Activated CD8-positive, alpha-beta memory T cell treated with anti-CD3 and anti-CD28 coated beads, Interleukin-2, amount 50 U/mL, for 1 hour (primary cell): ENCODE data around the gene SETD3.
A peak's percentile ranks its signal among the peaks of the same experiment; 100 is the strongest.

Source experiments
- DNase-seq: peaks from one replicate; pipeline ENCODE4 v3.0.0-alpha.2; 2020; ENCODE audit errors: extremely low read depth

SETD3 gene

DNA sequence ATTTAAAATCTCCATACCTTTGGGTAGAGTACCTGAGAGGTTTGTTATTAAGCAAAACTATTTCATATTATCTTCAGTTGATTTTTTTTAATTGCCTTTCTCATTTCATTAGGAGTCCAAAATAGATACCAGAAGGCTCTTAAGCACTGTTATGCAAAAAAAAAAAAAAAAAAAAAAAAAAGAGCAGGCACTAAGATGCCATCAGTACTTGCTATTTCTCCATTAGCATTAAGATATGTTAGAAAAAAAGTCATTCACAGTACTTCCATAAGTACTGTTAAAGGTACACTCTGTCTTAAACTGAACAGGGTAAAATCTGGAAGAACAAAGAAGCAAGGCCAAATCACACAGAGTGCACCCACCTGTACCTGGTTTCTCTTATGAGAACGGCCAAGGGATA is 57.2 kb downstream of the SETD3 start:
- DNase-seq, result no peak

DNA sequence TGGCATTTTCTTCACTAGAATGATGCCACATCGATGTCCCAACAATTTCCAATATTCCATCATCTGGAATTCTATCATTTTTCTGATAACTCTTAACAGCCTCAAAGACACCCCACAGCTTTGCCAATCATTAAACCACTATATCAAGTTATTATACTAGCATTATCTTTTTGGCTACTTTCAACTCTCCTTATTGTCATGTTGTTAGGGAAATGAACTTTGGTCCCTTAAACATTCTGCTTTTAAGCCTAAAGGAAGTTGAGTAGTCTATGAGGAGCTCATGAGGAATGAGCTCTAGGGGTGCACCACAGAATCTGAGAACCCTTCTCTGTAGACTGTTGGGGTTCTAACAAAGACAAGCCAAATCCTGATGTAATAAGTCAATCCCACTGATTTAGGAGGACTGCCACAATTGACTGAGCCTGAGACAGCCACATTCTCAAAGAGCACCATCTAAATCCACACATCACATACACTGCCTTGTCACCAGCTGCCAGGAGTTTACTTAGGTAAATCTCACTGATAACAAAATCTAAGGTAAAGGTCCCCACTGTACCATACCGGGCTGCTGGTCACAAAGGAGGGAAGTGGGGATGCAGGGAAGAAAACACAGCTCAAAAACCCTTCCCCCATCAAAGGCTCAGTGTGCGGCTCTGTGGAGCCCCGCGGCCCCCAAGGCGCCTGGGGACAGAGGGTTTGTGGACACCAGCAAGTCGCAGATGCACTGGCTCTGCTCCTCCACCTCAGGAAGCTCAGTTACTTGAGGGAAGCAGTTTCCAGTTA is 58.2 kb downstream of the SETD3 start:
- DNase-seq, result no peak

DNA sequence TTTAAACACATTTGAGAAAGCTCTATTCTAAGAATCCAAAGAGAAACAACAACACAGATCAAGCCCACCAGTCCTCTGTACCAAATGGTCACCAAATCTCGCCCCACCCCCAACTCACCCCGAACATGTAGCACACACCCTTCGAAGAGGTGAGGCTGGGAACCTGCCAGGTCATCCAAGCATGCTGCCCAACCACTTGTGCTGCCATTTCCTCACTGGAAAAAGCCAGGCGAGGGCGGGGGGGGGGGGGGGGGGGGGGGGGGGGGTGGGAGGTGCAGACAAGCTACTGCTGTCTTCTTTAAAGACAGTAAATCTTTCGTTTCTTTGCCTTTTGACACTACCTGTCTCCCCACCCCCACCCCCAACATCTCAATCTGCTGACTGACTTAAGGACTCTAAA is 59.9 kb downstream of the SETD3 start:
- no peak for DNase-seq

DNA sequence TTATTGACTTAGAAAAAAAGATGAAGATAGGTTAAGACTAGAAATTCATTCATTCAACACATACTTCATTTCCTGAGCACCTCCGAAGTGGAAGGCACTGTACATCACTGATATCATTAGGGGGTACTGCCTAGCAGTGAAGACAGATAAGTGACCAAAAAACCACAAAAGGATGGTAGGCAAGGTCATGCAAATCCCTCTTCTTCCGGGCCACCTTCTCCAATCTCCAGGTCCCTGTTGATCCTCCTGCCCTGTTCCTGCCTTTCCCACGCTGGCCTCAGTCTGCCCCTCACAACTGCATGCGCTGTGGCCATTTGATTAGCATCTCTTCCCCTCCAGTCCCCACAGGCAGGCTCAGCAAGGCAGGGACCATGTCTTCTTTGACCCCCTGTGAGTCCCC is 60.8 kb downstream of the SETD3 start:
- DNase-seq, result no peak

DNA sequence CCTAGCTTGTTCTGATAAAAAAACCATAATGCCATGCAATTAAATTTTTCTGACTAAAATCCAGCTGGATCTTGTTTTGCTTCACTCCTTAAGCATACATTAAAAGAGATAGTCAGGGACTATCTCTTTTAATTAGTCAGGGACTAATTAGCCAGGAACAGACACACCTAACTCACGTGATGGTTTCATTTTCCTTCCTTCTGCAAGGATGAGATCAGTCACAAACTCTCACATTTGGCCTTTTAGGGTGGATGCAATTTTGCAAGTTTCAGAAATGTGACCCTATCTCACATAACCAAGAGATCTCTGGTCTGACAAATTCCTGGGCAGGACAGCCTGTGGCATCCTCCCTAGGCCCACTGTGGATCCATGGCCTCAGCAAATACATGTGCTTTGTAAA is 62.4 kb downstream of the SETD3 start:
- DNase-seq, result no peak

DNA sequence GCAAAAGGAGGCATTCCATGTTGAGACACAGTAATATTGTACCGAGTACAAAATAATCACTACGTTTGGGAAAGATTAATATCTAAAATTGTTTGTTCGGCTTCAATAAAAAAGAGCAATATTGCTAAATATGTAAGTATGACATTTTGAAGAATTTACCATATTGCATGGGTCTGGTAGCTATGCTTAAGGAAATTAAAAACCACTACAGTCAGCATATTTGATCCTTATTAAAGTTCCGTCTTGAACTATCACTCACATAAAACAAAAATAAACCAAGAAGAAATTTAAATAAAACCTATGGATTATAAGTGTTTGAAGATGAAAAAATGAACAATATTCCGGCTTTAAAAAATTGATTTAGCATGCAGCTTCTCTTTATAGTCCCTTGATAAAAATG is 63.8 kb downstream of the SETD3 start:
- DNase-seq, result no peak

DNA sequence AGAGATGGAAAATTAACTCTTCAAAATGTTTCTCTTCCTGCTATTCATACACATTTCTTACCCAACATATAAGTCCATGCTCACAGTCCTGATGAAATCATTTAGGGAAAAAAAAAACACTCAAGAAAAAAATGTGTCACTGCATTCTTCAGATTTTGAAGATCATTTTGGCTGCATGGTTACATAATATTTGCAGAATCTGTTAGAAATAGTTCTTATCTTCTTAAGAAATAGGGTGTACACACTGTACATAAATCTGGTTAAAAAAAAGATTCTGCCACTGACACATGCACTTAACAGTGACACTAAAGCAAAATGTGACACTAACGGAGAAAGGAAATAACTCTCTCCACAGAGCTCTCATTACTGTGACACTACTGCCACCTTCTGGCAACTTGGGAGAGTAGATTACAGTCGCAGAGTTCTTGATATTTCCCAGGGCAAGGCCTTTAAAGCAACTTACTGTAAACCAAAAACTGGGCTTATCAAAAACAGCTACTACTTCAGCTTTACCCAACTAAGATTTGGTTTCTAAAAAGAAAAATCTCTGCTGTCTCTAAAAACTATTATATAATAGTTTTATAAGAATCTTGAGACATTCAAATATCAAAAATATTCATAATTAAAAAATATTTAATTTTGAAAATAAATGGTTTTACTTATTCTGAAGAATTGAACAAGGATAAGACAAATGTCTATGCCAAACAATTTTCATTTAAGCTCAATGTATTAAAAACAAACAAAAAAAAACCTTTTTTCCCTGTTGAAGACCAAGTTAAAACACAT is 65.0 kb downstream of the SETD3 start:
- DNase-seq, result peak; percentile 29

DNA sequence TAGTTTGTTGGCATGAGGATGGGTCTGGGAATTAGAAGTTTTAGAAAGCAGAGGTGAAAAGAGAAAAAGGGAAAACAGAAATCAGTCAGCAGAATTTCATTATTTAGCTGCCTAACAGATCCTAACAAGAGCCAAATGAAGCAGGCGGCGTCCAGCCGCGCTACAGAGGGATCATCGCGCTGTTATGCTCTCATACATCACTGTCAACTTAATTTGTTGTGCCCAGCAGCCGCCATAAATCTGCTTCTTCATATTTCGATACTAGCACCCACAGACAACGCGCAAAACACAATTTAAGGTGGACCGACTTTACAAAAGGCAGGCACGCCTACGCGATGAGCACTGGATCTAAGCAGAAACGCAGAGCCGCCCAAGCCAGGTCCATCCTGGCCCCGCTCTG is 66.7 kb downstream of the SETD3 start:
- no peak for DNase-seq

DNA sequence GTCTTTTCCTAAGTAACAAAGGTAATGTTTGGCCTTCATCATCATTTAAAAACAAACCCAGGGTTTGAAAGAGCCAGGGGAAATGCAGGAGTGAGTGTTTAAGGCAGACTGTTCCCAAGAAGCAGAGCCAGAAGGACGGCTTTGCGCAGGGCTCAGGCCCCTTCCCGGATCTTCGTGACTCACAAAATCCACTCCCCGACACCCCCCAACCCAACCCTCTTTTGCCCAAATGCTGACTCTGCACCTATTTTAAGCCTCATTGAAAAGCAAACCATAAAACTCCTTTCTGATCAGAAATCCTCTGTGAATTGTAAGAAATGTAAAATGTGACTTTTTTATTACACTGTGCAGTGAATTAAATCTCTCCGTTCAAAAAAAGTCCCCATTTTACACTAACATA is 67.5 kb downstream of the SETD3 start:
- no peak for DNase-seq

DNA sequence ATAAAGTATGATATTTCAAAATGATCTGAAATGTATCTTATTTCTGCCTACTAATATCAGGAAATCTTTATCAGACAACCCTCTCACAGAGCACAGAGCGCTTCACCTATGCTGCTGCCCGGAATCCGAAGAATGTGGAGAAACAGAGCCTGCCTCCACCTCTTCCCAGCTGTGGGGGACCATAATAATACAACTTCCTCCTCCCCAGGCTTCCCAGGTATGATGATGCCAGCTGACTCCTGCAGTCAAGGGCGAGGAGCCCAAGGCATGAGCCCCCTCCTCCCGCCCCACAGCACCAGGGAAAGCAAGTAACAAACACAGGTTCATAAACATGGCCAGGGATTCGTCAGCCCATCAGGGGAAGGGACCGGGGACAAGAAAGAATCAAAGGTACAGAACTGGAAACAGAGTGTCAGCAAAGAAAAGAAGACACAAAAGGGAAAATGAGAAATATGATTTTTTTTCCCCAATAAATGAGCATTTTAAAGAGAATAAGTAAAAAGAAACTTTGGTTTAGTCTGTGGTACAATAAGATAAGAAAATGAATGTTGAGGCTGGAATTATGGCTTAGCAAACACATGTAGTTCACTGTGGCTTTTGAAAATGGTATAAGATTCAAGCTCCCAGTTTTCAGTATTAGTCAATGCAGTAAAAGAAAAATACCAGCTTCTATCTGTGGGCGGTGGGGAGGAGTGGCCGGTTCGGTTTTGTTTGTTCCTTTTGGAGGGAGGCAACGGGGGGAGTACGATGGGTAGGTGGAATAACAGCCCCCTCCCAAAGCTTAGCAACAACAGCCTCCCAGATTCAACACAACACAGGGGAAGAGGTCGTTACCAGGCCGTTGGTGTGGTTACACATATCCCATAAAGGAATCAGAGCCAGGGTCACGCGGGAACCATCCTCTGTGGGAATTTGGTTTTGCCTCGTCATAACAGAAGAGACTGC is 68.3 kb downstream of the SETD3 start:
- DNase-seq, result no peak

DNA sequence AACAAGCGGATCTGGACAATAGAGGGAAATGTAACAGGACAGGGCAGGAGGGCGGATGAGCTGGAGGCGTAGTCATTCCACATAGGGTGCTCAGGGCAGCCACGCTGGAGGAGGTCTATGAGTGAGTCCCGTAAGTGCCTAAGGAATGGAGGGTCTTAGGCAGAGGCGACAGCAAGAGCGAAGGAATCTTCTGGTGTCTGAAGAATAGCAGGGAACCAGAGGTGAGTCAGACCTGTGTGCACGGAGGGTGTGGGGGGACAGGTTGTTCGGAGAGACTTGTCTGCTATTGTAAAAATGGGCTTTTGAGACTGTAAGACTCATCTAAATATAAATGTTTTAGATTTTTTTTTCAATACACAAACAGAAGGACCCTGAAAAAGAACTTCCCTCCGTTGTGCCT is 70.6 kb downstream of the SETD3 start:
- no peak for DNase-seq

DNA sequence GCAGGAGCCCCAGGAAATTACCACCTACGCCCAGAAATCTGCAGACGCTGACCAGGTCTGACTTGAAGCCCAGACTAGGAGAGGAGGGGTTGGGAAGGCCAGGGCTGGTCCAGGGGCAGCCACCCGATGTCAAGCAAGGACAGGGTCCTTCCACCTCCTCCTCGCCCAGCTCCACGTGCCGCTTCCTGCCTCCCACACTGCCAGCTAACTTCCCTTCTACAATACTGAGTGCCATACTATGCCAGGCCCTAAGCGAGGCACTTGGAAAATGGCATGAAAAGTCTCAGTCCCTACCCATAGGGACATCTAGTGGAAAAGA is 71.7 kb downstream of the SETD3 start:
- DNase-seq, result no peak

DNA sequence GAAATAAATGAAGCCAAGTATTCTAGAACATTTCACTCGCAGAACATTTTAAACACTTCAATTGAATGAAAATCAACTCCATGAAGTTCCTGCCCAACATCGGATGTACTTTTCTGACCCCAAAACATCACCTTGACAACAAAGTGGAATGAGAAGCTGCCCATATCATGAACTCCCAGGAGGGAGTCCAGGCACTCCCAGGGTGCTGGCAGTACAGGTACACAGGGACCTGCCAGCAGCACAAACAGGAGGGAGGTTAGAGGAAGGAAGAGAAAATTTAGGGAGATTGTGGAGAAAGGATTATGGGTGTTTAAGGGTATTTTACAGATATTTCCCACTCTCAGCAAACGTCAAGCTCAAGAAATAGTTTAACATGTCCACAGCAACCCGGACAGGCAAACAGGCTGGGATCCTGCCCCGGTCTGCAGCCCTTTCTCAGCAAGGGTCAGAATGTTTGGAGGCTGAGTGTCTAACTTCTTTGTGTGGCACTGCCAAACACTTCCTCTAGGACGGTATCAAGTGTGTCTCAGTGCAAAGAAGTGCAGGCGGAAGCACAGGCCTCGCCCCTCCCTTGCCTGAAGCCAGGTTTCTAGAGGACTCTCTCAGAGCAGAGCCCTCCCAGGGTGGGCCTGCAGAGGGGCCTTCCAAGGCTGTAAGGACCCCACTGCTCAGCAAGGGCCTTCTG is 72.2 kb downstream of the SETD3 start:
- DNase-seq, result no peak

DNA sequence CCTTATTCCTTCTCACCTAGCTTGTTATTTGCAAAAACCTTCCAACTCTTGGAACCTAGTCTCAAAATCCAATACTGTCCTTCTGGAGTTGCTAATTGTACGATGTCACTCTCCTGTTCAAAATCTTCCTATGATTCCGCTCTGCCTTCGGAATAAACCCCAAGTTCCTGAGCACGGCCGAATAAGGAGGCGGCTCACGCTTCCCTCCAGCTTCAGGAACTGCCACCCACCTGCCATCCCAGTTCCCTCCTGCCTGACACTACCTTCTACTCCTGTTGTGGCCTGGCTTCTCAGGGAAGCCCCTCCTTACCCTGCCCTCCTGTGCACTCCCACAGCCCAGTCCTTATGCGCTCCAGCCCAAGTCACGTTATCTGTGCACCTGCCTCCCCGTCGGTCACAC is 73.2 kb downstream of the SETD3 start:
- no peak for DNase-seq

DNA sequence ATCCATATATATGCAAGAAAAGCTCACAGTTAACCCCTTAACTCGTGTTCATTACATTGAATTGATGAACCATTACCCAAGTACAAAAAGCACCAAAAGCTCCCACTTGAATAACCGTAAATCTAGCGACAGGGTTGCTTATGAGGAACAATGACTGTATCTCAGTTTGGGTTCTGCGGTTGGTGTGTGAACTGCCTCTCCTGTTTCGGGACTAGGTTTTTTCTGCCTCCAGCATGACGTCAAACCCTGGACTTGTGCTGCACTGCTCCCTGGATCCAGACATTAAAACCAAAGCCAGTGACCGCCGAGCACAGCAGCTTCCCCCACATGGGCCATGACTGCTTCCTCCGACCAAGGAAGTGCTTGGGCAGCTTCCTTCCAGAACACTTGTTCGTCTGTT is 77.7 kb downstream of the SETD3 start:
- DNase-seq, result no peak

DNA sequence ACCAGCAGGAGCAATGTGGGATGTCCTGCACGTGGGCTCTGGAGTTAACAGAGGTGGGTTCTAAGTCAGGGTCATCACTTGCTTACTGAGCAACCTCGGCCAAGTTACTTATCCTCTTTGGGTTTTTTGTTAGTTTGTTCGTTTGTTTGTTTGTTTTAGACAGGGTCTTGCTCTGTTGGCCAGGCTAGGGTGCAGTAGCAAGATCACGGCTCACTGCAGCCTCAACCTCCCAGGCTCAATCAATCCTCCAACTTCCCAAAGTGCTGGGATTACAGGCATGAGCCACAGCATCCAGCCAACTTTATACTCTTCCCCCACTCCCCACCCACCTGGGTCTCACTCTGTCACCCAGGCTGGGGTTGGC is 78.4 kb downstream of the SETD3 start:
- no peak for DNase-seq

DNA sequence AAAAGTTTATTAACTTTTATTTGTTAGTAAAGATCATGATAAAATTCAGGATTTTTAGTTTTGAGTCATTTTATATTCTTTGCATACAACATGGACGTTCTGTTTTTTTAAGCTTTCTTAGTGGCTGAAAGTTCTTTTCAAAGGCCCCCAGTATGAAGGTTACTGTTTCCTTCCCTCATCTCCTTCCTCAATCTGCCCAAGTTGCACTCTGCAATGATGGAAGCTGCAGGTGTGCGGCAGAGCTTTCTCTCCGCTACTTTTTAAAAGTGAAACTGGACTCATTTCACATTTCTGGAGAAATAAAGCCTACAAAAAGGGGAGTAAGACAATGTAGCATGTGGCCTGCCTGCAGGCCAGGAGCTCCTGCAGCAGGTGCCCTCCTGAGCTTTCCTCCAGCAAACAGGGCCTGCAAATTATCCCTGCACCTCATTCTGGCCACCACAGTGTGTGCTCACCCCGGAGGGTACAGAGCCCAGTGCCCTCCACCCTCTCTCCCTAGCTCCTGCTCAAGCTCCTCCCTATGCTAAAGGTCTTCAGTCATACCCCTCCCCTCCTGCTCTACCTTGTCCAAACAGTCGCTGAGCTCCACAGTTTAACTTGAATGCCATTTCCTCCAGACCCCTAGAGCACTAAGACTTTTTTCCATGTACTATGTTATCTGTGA is 78.9 kb downstream of the SETD3 start:
- no peak for DNase-seq

DNA sequence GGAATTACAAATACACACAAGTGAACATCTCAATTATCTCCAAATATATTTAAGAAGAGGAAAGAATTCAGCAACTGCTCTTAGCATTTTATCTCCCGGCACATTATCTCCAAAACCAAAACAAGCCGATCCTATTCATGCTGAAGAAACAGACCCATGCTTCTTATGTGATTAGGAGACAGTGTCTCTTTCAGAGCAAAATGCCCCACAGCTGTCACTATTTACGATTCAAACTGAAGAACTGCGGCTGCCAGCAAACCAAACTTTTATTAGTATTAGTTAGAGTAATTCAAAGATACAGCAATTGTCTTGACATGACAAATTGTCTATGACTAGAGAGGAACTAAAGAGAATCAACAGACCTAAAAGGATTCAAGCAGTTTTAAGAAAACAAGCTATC is 79.4 kb downstream of the SETD3 start:
- DNase-seq, result no peak

DNA sequence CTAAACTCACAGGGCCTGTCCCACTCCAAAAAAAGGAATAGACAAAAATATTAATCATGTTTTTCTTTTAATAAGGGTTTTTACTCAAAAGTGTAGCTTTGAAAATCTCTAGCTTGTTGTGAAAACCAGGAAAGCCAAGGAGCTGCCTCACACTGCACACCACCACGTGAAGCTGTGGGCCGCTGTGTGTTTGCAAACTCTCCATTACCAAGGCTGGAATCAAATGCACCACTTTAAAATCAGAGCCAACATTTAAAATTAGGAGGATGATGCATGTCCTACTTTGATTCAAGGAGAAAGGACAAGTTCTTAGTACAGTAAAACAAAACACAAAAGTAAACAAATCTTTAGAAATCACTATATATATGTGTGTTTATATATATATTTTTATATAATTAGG is 83.0 kb downstream of the SETD3 start:
- DNase-seq, result no peak

DNA sequence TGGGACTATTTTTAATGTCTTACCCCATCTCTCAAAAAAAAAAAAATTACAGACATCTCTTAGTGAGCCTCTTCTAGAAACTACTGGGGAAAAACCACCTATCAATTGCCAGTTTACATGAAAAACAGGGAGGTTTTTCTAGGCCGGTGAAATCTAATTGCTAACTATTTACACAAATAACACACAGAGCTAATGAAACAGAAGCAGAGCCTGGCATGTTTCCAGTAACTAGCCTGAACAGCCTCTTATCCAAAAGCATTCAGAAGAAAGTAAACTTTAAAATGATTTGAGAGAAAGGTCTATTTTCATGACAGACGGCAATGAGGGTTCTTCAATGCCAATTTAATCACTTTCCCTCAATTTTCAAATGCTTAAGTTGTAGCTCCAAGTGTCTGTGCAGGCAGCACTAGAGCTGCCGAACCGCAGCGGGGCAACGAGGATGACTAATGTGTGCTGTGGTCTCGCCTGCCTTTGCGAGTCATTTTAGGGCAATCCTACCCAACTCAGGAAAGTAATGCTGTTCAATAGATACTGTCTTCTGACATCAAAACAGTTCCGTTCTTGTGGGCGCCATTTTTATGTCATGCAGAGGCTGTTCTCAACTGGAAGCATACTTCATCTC is 84.6 kb downstream of the SETD3 start:
- DNase-seq, result no peak

DNA sequence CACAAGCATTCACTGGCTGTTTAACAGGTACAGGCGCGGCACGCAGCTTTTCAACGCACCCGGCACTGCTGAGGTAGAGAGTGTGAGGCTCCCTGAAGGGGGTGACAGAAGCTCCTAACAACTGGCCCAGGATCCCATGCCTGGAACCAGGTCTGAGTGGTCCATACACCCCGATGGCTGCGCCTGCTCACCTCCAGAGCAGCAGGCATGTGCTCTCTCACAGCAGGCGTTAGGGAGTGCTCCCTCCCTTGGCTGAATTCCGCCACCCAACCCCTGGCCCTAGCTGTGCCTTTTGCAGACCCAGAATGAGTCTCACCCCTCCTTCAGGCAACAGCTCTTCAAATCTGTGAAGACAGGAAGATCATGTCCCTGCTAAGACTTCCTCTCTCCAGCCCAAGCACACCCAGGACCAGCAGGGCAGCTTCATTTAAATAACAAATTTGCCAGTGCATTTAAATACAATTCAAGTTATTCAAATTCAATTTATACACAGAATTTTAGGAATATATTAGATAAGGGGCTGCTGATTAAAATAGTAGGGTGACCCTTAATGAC is 86.0 kb downstream of the SETD3 start:
- DNase-seq, result no peak
